SU-DHL-6 (cell line): ENCODE results near the gene JHY.
"Not testable (repeated sequence)": the region's sequence is repeated elsewhere in the genome, so short reads cannot be mapped to it uniquely, and the experiment has no call there.

Experiments
- H2AFZ ChIP-seq: fragments of 200-600 bp; sonication (generic); 2 replicates; pipeline ENCODE4 v1.6.1; 2014; ENCODE audit warnings: low read depth, mild to moderate bottlenecking, moderate library complexity, mixed read lengths, antibody characterized with exemption, low read length; ENCODE audit not compliant: severe bottlenecking
- H3F3A ChIP-seq: fragments of 200-600 bp; shearing (Covaris generic); 2 replicates; pipeline ENCODE4 v1.6.0; 2016; ENCODE audit warnings: antibody characterized with exemption, mild to moderate bottlenecking; ENCODE audit not compliant: insufficient read depth
- H3K27ac ChIP-seq: fragments of 200-600 bp; sonication (generic); 2 replicates; pipeline ENCODE4 v1.5.1; 2016; ENCODE audit warnings: low read depth, mild to moderate bottlenecking, low read length, moderate library complexity, mixed read lengths
- H3K27me3 ChIP-seq: fragments of 200-600 bp; sonication (generic), shearing (Covaris generic); 2 replicates; pipeline ENCODE4 v1.6.0; 2014; ENCODE audit warnings: mild to moderate bottlenecking, low read length
- H3K36me3 ChIP-seq: fragments of 200-600 bp; sonication (generic); 2 replicates; pipeline ENCODE4 v1.6.1; 2014; ENCODE audit warnings: mild to moderate bottlenecking, low read length, mixed read lengths
- H3K4me2 ChIP-seq: fragments of 300-600, 200-600 bp; shearing (Covaris generic), sonication (generic); 2 replicates; pipeline ENCODE4 v1.6.0; 2014; ENCODE audit warnings: low read length, low read depth, mild to moderate bottlenecking; ENCODE audit not compliant: poor library complexity, severe bottlenecking
- H3K4me3 ChIP-seq: fragments of 200-600 bp; sonication (generic); 2 replicates; pipeline ENCODE4 v1.5.1; 2014; ENCODE audit warnings: antibody characterized with exemption, low read length, mild to moderate bottlenecking, mixed read lengths; ENCODE audit not compliant: insufficient read depth, poor library complexity, severe bottlenecking
- H3K79me2 ChIP-seq: fragments of 200-600 bp; sonication (generic); 2 replicates; pipeline ENCODE4 v1.6.1; 2014; ENCODE audit warnings: mild to moderate bottlenecking, low read length, moderate library complexity; ENCODE audit not compliant: insufficient read depth
- H3K9ac ChIP-seq: fragments of 200-600 bp; sonication (generic); 2 replicates; pipeline ENCODE4 v1.7.0; 2014; ENCODE audit warnings: mild to moderate bottlenecking, low read length
- H3K9me2 ChIP-seq: fragments of 200-600 bp; sonication (generic); replicated peaks from 2 replicates; pipeline ENCODE4 v1.6.1; 2014; ENCODE audit warnings: low read length; ENCODE audit not compliant: insufficient read depth
- H3K9me3 ChIP-seq: fragments of 200-600 bp; sonication (generic); 2 replicates; pipeline ENCODE4 v1.6.1; 2014; ENCODE audit warnings: low read length, mixed read lengths; ENCODE audit not compliant: insufficient read depth
- H4K20me1 ChIP-seq: fragments of 200-600 bp; sonication (generic); 2 replicates; pipeline ENCODE4 v1.6.1; 2014; ENCODE audit warnings: low read depth, mild to moderate bottlenecking, antibody characterized with exemption, low read length, moderate library complexity, mixed read lengths
- CTCF ChIP-seq: fragments of 200-600 bp; sonication (generic); IDR thresholded peaks from one replicate; pipeline ENCODE4 v1.5.1; 2017; ENCODE audit warnings: antibody characterized with exemption, mild to moderate bottlenecking, low read length, moderate library complexity; ENCODE audit not compliant: insufficient read depth, poor library complexity, severe bottlenecking
- EZH2phosphoT487 ChIP-seq: fragments of 200-600 bp; sonication (generic), shearing (Covaris generic); conservative IDR thresholded peaks from 2 replicates; pipeline ENCODE4 v1.6.1; 2018; ENCODE audit warnings: mild to moderate bottlenecking, antibody characterized with exemption, low read length, moderate library complexity, mixed read lengths

Gene JHY

GRCh38 chr11:122853971-122854446 is 28.6 kb upstream of the JHY start:
- Histone ChIP-seq H3K27ac (no peak overlapping the region), H4K20me1 (no peaks in the 10 kb centered on the region), H3F3A (no peaks in the 10 kb centered on the region), H2AFZ (no peak overlapping the region), H3K9me3 (no peaks in the 10 kb centered on the region), H3K27me3 (no peaks in the 10 kb centered on the region), H3K4me3 (no peak overlapping the region), H3K79me2 (no peaks in the 10 kb centered on the region), H3K4me2 (no peak overlapping the region), H3K9ac (no peak overlapping the region), H3K36me3 (no peaks in the 10 kb centered on the region), H3K9me2 (no peaks in the 10 kb centered on the region)
- TF ChIP-seq CTCF (peak; percentile 63), EZH2phosphoT487 (no peak)

- Histone ChIP-seq H3F3A (no peaks in the 10 kb centered on the region), H3K27ac (no peak overlapping the region)
These were observed 20.9 kb upstream of the JHY start for GRCh38 chr11:122861631-122862030.

DNA sequence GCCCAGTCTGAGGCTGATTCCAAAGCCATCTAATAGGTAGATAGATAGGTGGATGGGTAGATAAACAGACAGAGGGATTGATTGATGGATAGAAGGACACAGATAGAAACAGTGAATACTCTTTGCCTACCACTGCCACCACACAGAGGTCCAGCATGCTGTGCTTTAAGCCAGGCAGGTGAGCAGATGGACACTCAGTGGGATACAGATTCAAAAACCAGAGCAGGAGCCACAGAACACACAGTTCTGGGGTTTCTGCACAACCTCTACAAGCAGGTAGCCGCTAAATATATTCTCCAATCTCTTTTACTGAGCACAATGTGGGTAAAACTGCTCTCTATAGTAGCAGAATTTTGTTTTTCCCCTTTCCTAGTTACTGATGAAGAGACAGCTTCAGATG is 20.5 kb upstream of the JHY start:
- Histone ChIP-seq H3K9me3 (no peaks in the 10 kb centered on the region), H3K4me3 (no peak overlapping the region), H4K20me1 (no peaks in the 10 kb centered on the region), H3K9ac (no peak overlapping the region), H3K79me2 (no peaks in the 10 kb centered on the region), H3F3A (no peaks in the 10 kb centered on the region), H3K9me2 (no peaks in the 10 kb centered on the region), H2AFZ (no peak overlapping the region), H3K36me3 (no peaks in the 10 kb centered on the region), H3K27ac (no peak overlapping the region), H3K4me2 (no peak overlapping the region), H3K27me3 (no peaks in the 10 kb centered on the region)
- TF ChIP-seq EZH2phosphoT487 (no peak), CTCF (no peak)

More at GRCh38 chr11:122861631-122862030, 20.9 kb upstream of the JHY start:
- no peaks in the 10 kb centered on the region for H3K9me3 ChIP-seq
- no peak overlapping the region for H3K4me3 ChIP-seq
- no peaks in the 10 kb centered on the region for H3K36me3 ChIP-seq
- H2AFZ ChIP-seq = no peak overlapping the region
- H3K4me2 ChIP-seq = no peak overlapping the region
- no peak overlapping the region for H3K9ac ChIP-seq
- H3K79me2 ChIP-seq = no peaks in the 10 kb centered on the region
- H3K9me2 ChIP-seq = no peaks in the 10 kb centered on the region
- H4K20me1 ChIP-seq = no peaks in the 10 kb centered on the region
- TF ChIP-seq CTCF (no peak), EZH2phosphoT487 (no peak)
- H3K27me3 ChIP-seq = no peaks in the 10 kb centered on the region

- H3K4me3 ChIP-seq, H3K36me3 ChIP-seq, H3K9me3 ChIP-seq, H3K27ac ChIP-seq, H3K4me2 ChIP-seq, H3K9me2 ChIP-seq, H3K79me2 ChIP-seq, H3F3A ChIP-seq, H3K27me3 ChIP-seq, H3K9ac ChIP-seq, H4K20me1 ChIP-seq, H2AFZ ChIP-seq: not testable (repeated sequence)
These were observed 19.4 kb upstream of the JHY start for GRCh38 chr11:122863154-122863553.
